ENCODE measurements around the gene WHRN.

The WHRN gene

GRCh38 chr9:114442022-114442421, 63.3 kb downstream of the WHRN start:
- H3K9me2 ChIP-seq (replicated peaks; ENCODE audit: insufficient read depth, low read length): no peaks in the 10 kb centered on the region
- H3K79me2 ChIP-seq (ENCODE audit: insufficient read depth, low read length): no peaks in the 10 kb centered on the region
- H3K9ac ChIP-seq (ENCODE audit: low read length): no peak overlapping the region
- H3F3A ChIP-seq (ENCODE audit: insufficient read depth): no peaks in the 10 kb centered on the region
- H3K4me3 ChIP-seq (ENCODE audit: insufficient read depth, low read length, poor library complexity, severe bottlenecking): no peak overlapping the region
- H3K36me3 ChIP-seq (ENCODE audit: low read length): no peaks in the 10 kb centered on the region
- H3K27ac ChIP-seq (ENCODE audit: low read depth, low read length): no peak overlapping the region
- no peaks in the 10 kb centered on the region for H3K9me3 ChIP-seq (ENCODE audit: insufficient read depth, low read length)
- H4K20me1 ChIP-seq (ENCODE audit: low read depth, low read length): no peaks in the 10 kb centered on the region
- H2AFZ ChIP-seq (ENCODE audit: low read depth, low read length, severe bottlenecking): no peak overlapping the region
- no peak overlapping the region for H3K4me2 ChIP-seq (ENCODE audit: low read depth, low read length, poor library complexity, severe bottlenecking)
- TF ChIP-seq EZH2phosphoT487 (conservative IDR thresholded peaks at IDR 0.05; ENCODE audit: low read length) (no peak), CTCF (IDR thresholded peaks at IDR 0.05; ENCODE audit: insufficient read depth, low read length, poor library complexity, severe bottlenecking) (no peak)
- no peaks in the 10 kb centered on the region for H3K27me3 ChIP-seq (ENCODE audit: low read length)

- Histone ChIP-seq H3K9me2 (replicated peaks; ENCODE audit: insufficient read depth, low read length) (no peaks in the 10 kb centered on the region), H3K27me3 (ENCODE audit: low read length) (no peaks in the 10 kb centered on the region), H3K36me3 (ENCODE audit: low read length) (no peaks in the 10 kb centered on the region), H3K9me3 (ENCODE audit: insufficient read depth, low read length) (no peaks in the 10 kb centered on the region), H3K27ac (ENCODE audit: low read depth, low read length) (no peak overlapping the region), H3K9ac (ENCODE audit: low read length) (no peak overlapping the region), H3F3A (ENCODE audit: insufficient read depth) (no peaks in the 10 kb centered on the region), H4K20me1 (ENCODE audit: low read depth, low read length) (no peaks in the 10 kb centered on the region), H3K4me3 (ENCODE audit: insufficient read depth, low read length, poor library complexity, severe bottlenecking) (no peak overlapping the region), H3K79me2 (ENCODE audit: insufficient read depth, low read length) (no peaks in the 10 kb centered on the region), H2AFZ (ENCODE audit: low read depth, low read length, severe bottlenecking) (no peak overlapping the region), H3K4me2 (ENCODE audit: low read depth, low read length, poor library complexity, severe bottlenecking) (no peak overlapping the region)
- no peak for TF ChIP-seq EZH2phosphoT487 (conservative IDR thresholded peaks at IDR 0.05; ENCODE audit: low read length)
Measured at GRCh38 chr9:114437401-114437893, 67.8 kb downstream of the WHRN start.

- Histone ChIP-seq H3K4me3 (ENCODE audit: insufficient read depth, low read length, poor library complexity, severe bottlenecking) (no peak overlapping the region), H3K36me3 (ENCODE audit: low read length) (no peaks in the 10 kb centered on the region), H3K9me3 (ENCODE audit: insufficient read depth, low read length) (no peaks in the 10 kb centered on the region), H4K20me1 (ENCODE audit: low read depth, low read length) (no peaks in the 10 kb centered on the region), H3F3A (ENCODE audit: insufficient read depth) (no peaks in the 10 kb centered on the region), H3K4me2 (ENCODE audit: low read depth, low read length, poor library complexity, severe bottlenecking) (no peak overlapping the region), H3K9ac (ENCODE audit: low read length) (no peak overlapping the region), H3K79me2 (ENCODE audit: insufficient read depth, low read length) (no peaks in the 10 kb centered on the region), H2AFZ (ENCODE audit: low read depth, low read length, severe bottlenecking) (no peak overlapping the region), H3K9me2 (replicated peaks; ENCODE audit: insufficient read depth, low read length) (no peaks in the 10 kb centered on the region), H3K27me3 (ENCODE audit: low read length) (no peaks in the 10 kb centered on the region), H3K27ac (ENCODE audit: low read depth, low read length) (no peak overlapping the region)
- TF ChIP-seq CTCF (IDR thresholded peaks at IDR 0.05; ENCODE audit: insufficient read depth, low read length, poor library complexity, severe bottlenecking) (peak; percentile 34), EZH2phosphoT487 (conservative IDR thresholded peaks at IDR 0.05; ENCODE audit: low read length) (no peak)
Measured at GRCh38 chr9:114434878-114435311, 70.4 kb downstream of the WHRN start.

GRCh38 chr9:114433720-114434255, 71.5 kb downstream of the WHRN start:
- Histone ChIP-seq H3K4me3 (ENCODE audit: insufficient read depth, low read length, poor library complexity, severe bottlenecking) (no peak overlapping the region), H3K27ac (ENCODE audit: low read depth, low read length) (no peak overlapping the region), H3K4me2 (ENCODE audit: low read depth, low read length, poor library complexity, severe bottlenecking) (no peak overlapping the region), H3K9ac (ENCODE audit: low read length) (no peak overlapping the region), H3K36me3 (ENCODE audit: low read length) (no peaks in the 10 kb centered on the region), H3K9me3 (ENCODE audit: insufficient read depth, low read length) (no peaks in the 10 kb centered on the region), H3F3A (ENCODE audit: insufficient read depth) (no peaks in the 10 kb centered on the region), H3K27me3 (ENCODE audit: low read length) (no peaks in the 10 kb centered on the region), H3K9me2 (replicated peaks; ENCODE audit: insufficient read depth, low read length) (no peaks in the 10 kb centered on the region), H2AFZ (ENCODE audit: low read depth, low read length, severe bottlenecking) (no peak overlapping the region), H4K20me1 (ENCODE audit: low read depth, low read length) (no peaks in the 10 kb centered on the region), H3K79me2 (ENCODE audit: insufficient read depth, low read length) (no peaks in the 10 kb centered on the region)
- no peak for TF ChIP-seq CTCF (IDR thresholded peaks at IDR 0.05; ENCODE audit: insufficient read depth, low read length, poor library complexity, severe bottlenecking)
- TF ChIP-seq EZH2phosphoT487 (conservative IDR thresholded peaks at IDR 0.05; ENCODE audit: low read length): no peak
